ENCODE results near the gene CLDN9.
A peak's percentile ranks its signal among the peaks of the same experiment; 100 is the strongest.

CLDN9 gene

GRCh38 chr16:2974319-2975056 is 38.2 kb upstream of the CLDN9 start:
- DNase-seq, result no peak

GRCh38 chr16:2975161-2975795 is 37.4 kb upstream of the CLDN9 start:
- no peak for DNase-seq

- DNase-seq, result peak; percentile 27
Measured at GRCh38 chr16:2976201-2976600, 36.5 kb upstream of the CLDN9 start.

- no peak for DNase-seq
Measured at GRCh38 chr16:2976673-2977072, 36.0 kb upstream of the CLDN9 start.

- peak; percentile 96 for DNase-seq
Measured at GRCh38 chr16:2977440-2977839, 35.3 kb upstream of the CLDN9 start.

GRCh38 chr16:2979669-2980226 is 33.0 kb upstream of the CLDN9 start:
- no peak for DNase-seq

GRCh38 chr16:2980227-2981176 is 32.2 kb upstream of the CLDN9 start, which contains the start of gene PKMYT1:
TSS of gene PKMYT1 (minus strand) at chr16:2980446. CDS start at chr16:2979657, 789 bp downstream.
- peak; percentile 86 for DNase-seq

GRCh38 chr16:2981177-2981898 is 31.4 kb upstream of the CLDN9 start:
- DNase-seq, result no peak

- no peak for DNase-seq
Measured at GRCh38 chr16:2981899-2982250, 30.8 kb upstream of the CLDN9 start.

- no peak for DNase-seq
Measured at GRCh38 chr16:2982402-2982801, 30.3 kb upstream of the CLDN9 start.

- peak; percentile 64 for DNase-seq
Measured at GRCh38 chr16:2983706-2984136, 29.0 kb upstream of the CLDN9 start.

- no peak for DNase-seq
Measured at GRCh38 chr16:2985462-2985861, 27.3 kb upstream of the CLDN9 start.

GRCh38 chr16:2985893-2986355 is 26.8 kb upstream of the CLDN9 start:
- DNase-seq, result no peak

GRCh38 chr16:2986623-2987188 is 26.0 kb upstream of the CLDN9 start:
- no peak for DNase-seq

GRCh38 chr16:2987286-2987685 is 25.4 kb upstream of the CLDN9 start:
- DNase-seq, result no peak

GRCh38 chr16:2987833-2988232 is 24.9 kb upstream of the CLDN9 start:
- DNase-seq, result peak; percentile 32

- no peak for DNase-seq
Measured at GRCh38 chr16:2988590-2989099, 24.1 kb upstream of the CLDN9 start.

GRCh38 chr16:2990891-2991290 is 21.8 kb upstream of the CLDN9 start:
- DNase-seq, result no peak

- DNase-seq, result no peak
Measured at GRCh38 chr16:2991566-2992261, 21.0 kb upstream of the CLDN9 start.

- DNase-seq, result no peak
Measured at GRCh38 chr16:2992383-2993081, 20.2 kb upstream of the CLDN9 start.
